Gastroesophageal sphincter (tissue), 3 donors: ENCODE measurements around the gene EMID1.

Experiments used
- EP300 ChIP-seq: sonication (generic); formaldehyde crosslinking; IDR thresholded peaks from one replicate; pipeline ENCODE4 v1.6.1; 2017; ENCODE audit warnings: antibody characterized with exemption, mild to moderate bottlenecking
- TF ChIP-seq, protein P1 (sequence below), 4 experiments: fragments of 200-600 bp in 2 of 4; fragments of 450-650 bp in 2 of 4; sonication (generic) in 1 of 4; IDR thresholded peaks; one replicate each; pipeline ENCODE4 v1.5.1; 2017 to 2019; ENCODE audit warnings: antibody characterized with exemption in 4 of 4, mild to moderate bottlenecking in 2 of 4, moderate library complexity in 2 of 4

DNA sequence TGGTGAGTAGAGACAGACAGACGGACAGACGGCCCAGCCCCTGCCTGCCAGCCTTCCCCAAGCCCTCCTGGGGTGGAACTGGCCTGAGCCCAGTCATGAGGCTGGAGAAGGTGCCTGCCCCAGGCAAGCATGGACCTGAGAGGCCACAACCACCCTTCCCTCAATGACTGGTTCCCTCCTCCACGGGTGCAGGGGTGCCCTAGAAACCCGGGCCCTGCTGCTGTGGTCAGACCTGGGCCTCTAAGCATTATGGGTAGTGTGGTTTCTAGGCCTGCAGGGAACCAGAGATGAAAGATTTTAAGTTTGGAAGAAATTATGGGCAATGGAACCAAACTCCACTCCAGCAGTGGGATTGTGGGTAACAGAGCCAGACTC, 48.6 kb downstream of the EMID1 start:
- TF ChIP-seq, protein P1, sequence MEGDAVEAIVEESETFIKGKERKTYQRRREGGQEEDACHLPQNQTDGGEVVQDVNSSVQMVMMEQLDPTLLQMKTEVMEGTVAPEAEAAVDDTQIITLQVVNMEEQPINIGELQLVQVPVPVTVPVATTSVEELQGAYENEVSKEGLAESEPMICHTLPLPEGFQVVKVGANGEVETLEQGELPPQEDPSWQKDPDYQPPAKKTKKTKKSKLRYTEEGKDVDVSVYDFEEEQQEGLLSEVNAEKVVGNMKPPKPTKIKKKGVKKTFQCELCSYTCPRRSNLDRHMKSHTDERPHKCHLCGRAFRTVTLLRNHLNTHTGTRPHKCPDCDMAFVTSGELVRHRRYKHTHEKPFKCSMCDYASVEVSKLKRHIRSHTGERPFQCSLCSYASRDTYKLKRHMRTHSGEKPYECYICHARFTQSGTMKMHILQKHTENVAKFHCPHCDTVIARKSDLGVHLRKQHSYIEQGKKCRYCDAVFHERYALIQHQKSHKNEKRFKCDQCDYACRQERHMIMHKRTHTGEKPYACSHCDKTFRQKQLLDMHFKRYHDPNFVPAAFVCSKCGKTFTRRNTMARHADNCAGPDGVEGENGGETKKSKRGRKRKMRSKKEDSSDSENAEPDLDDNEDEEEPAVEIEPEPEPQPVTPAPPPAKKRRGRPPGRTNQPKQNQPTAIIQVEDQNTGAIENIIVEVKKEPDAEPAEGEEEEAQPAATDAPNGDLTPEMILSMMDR (IDR thresholded peaks at IDR 0.05), result no peak
- TF ChIP-seq EP300, result no peak
